Fibroblast of skin of back (primary cell): ENCODE measurements around the gene CGNL1. TPM values are rescaled to one million over a fixed set of nuclear protein-coding genes. Genes with fewer than 3 reads are reported as not detected.

Experiments
- DNase-seq: peaks from one replicate; pipeline ENCODE4 v3.0.0-alpha.2; 2013
- polyA plus RNA-seq, 2 experiments: library from polyadenylated mRNA; unstranded; fragments of 120-200 nt; gene quantifications; one replicate each; pipeline ENCODE4 v1.2.1, GENCODE V29; 2013; ENCODE audit not compliant: insufficient read length in 2 of 2

Gene CGNL1, protein sequence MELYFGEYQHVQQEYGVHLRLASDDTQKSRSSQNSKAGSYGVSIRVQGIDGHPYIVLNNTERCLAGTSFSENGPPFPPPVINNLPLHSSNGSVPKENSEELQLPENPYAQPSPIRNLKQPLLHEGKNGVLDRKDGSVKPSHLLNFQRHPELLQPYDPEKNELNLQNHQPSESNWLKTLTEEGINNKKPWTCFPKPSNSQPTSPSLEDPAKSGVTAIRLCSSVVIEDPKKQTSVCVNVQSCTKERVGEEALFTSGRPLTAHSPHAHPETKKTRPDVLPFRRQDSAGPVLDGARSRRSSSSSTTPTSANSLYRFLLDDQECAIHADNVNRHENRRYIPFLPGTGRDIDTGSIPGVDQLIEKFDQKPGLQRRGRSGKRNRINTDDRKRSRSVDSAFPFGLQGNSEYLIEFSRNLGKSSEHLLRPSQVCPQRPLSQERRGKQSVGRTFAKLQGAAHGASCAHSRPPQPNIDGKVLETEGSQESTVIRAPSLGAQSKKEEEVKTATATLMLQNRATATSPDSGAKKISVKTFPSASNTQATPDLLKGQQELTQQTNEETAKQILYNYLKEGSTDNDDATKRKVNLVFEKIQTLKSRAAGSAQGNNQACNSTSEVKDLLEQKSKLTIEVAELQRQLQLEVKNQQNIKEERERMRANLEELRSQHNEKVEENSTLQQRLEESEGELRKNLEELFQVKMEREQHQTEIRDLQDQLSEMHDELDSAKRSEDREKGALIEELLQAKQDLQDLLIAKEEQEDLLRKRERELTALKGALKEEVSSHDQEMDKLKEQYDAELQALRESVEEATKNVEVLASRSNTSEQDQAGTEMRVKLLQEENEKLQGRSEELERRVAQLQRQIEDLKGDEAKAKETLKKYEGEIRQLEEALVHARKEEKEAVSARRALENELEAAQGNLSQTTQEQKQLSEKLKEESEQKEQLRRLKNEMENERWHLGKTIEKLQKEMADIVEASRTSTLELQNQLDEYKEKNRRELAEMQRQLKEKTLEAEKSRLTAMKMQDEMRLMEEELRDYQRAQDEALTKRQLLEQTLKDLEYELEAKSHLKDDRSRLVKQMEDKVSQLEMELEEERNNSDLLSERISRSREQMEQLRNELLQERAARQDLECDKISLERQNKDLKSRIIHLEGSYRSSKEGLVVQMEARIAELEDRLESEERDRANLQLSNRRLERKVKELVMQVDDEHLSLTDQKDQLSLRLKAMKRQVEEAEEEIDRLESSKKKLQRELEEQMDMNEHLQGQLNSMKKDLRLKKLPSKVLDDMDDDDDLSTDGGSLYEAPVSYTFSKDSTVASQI
- 1.4 TPM for polyA plus RNA-seq (2013, experiment 1 of 2; ENCODE audit: insufficient read length)
- polyA plus RNA-seq (2013, experiment 2 of 2; ENCODE audit: insufficient read length): 1.3 TPM

DNA sequence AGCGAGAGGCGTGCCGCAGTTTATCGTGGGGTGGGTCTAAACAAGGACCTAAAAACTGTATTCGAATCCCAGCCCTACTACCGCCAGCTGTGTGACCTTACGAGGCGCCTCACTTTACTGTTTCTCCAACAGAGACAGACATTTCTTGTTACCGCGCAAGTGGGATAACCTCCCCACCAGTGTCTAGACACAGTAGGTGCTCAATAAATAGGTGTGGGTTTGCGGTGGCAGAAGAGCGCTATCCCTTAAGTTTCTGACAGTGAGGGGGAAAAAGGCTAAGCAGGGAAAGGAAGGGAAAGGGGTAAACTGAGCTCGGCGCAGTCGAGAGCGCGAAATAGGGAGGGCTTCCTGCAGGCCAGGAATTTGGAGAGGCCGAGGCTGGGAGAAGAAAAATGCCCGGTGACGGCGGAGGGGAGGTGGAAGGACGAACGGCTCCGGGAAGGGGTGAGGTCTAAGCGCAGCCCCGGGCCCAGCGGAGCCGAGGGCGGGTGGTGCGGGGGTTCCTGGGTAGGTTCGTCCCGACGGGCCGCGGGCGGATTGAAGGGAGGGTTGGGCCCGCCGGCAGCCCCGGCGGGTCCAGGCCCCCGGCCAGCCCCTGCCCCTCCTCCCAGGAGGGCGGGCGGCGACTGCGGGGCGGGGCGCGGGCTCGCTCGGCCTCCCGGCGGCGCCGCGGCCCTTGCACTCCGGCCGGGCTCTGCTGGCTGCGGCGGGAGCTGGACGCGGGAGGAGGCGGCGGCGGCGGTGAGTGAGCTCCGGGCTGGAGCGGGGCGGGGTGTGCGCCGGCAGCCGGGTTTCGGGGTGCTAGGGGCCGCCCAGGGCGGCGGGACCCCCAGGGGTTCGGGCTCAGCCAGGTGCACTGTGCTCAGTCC lies at the start of gene CGNL1:
Gene CGNL1, plus strand, starts transcription at position 679 of the 869 bp plus-strand sequence. CDS start 61,495 bp downstream, outside the sequence.
- peak; percentile 22 for DNase-seq

DNA sequence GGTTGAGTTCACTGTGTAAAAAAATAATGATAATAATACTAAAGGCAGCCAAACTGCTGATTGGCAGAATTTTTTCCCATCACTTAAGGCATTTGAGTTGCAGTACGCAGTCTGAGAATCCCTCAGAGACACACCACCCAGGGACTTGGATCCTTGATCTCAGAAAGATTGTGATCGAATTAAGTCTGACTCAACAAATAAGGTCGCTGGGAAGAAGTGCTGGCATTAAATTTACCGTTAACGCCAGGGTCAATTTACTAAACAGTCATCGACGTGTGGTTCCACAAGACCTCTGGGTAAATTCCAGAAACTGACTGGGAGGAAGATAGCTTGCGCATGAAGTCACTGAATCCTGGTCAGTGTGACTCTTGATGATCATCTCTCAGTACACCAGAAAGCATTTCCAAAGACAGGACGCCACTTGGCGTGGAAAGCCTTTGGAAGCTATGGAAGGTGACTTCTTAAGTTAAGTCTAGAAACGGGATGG lies 48.3 kb upstream of the CGNL1 start:
- peak; percentile 93 for DNase-seq

DNA sequence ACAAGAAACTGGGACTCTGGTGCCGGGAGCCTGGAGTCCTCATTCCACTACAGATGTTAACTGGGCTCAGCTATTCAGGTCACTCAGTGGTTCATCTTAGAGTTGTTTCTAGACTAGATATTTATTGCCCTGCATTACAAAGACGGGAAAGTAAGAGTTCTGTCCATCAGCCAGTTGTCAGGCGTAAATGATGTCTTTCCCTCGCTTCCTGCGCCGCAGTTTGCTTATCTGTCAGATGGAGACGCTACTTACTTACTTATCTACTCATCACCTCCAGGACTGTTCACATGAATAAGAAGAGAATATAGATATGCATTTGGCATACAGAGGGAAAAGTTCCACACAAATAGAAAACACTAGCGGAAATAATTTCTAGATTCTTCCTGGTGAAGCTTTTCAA lies 47.8 kb upstream of the CGNL1 start:
- no peak for DNase-seq

DNA sequence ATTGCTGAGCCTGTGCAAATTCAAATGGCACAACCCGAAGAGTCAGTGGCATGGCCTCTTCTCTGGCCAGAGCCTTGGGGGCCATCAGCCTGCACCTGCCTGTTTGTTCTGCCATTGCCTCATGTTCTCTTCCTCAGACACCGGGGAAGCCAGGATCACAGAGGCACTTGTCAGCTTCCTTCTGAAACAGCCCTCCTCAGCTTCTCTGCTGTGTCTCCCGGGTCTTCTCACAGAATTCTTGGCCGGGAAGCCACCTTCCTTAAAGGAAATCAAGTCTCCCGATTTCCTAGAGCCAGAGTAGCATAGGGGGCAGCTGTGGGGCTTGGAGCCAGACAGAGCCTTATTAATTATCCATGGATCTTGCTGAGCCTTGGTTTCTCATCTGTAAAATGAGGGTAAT lies 47.4 kb upstream of the CGNL1 start:
- no peak for DNase-seq

DNA sequence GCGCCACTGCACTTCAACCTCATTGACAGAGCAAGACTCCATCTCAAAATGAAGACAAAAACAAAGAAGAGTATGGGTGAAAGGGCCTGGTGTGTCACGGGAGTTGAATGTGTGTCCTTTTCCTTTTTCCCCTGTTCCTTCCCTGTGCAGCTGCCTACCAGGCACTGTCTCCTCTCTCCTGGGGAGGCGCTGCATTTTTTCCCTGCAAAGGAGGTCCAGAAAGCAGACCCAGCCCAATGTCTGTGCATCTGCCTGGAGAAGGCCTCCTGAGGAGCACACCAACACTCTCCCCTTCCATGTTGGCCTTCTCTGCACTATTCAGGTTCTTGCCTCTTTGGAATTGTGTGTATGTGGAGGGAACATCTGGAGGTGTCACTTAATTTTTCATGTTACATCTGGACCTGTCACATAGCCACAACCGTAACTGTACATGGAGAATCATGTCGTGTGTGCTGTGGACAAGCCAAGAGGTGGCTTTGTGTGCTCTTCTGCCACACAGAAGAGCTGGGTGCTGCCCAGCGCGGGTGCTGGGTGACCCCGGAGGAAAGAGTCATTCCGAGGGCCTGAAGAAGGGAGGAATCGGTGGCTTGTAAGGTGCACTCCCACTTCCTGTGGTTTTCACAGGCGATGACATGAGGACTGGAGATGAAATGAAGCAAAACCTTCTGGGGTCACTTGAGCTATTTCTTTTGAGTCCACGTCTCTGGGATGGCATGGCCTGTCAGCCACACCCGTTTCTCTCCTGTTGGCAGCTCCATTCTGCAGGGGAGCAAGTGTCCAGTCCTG lies 46.5 kb upstream of the CGNL1 start:
- no peak for DNase-seq

DNA sequence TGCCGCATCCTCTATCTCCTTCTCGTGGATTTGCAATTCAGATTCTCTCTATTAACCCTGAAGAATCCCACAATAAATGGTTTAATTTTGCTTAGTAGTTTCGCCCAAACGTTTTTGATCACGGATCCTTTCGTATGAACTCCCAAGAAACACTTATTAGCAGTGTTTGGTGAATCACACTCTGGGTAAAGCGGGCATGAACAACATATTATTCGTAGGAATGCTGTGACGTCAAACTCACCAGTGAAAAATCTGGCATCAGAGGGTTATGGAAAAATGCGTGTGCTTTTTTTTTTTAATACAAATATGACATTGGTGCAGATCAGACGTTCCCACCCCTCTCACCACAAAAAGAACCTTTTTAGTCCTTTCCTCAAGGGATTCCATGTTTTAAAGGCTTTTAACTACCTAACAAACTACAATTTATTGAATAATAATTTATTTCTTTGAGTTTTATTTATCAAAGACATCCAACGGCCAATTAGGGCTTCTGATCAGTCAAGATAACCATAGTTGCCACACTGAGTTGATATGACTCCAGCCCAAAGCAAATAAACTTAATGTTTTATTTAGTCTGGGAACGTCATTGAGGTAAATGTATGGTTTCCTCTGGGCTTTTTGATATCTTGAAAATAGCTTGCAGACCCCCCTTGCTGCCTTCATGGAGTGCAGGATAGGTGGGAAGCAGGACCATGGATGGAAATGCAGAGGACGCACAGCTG lies 45.5 kb upstream of the CGNL1 start:
- peak; percentile 79 for DNase-seq

DNA sequence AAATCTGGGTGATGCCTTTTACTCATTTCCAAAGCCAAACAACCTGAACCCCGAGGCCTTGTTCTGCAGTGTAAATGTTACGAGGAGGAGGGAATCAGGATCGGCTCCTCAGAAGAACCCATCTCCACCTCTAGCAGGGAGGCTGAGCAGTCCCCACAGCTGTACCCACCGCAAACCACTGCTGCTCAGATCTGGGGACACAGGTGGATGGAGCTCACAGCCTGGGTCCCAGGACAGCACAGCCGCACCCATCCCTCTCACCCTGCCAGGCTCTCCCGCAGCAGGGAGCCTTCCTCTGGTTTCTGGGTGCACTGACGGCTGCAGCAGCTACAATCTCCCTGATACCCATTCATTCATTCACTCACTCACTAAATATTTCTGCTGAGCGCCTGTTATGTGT lies 44.0 kb upstream of the CGNL1 start:
- no peak for DNase-seq

DNA sequence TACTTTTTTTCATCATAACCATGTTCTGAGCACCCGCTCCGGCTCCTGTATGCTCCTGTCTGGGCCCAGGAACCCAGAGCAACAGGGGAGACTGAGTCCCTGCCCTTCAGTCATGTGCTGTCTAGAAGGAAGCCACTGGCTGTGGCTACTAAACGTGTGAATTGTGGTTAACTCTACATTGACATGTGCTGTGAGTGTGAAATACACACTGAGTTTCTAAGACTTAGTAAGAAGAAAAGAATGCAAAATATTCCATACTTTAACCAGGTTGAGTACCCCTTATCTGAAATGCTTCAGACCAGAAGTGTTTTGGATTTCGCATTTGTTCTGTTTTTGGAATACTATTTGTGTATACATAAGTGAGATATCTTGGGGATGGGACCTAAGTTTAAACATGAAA lies 42.8 kb upstream of the CGNL1 start:
- peak; percentile 59 for DNase-seq

DNA sequence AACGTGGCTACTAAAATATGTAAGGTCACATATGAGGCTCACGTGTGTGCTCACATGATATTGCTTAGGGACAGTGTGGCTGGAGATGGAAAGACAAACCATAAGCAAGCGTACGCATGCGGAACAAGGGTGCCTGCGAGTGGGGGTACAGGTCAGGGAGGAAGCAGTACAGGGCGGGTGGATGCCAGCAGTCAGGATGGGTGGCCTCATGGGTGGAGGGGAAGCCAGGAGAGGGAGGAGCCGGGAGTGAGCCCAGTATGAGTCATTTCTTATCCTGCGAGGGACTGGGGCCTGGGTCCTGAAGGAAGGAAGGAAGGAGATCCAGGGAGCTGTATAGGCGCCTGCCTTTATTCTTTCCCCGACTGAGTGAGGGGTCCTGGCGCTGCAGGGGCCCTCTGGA lies 42.0 kb upstream of the CGNL1 start:
- DNase-seq: peak; percentile 61

DNA sequence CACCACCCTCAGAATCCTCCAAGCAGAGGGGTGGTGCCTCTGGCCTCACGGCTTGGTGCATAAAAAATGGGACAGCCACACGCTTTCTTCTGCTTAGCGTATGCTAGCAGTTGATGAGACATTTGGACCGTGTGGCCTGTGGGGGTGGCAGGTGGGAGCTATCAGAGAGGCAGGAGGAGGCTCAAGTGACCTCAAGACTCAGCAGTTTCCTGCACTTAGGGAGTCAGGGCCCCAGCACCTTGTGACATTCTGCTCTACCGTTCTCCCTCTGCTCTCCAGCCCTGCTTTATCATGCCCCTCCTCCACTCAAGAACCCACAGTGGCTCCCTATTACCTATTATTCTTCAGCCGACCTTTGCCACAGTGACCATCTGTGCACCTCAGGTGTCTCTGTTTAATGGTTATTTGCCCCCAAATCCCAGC lies 41.0 kb upstream of the CGNL1 start:
- DNase-seq: no peak

DNA sequence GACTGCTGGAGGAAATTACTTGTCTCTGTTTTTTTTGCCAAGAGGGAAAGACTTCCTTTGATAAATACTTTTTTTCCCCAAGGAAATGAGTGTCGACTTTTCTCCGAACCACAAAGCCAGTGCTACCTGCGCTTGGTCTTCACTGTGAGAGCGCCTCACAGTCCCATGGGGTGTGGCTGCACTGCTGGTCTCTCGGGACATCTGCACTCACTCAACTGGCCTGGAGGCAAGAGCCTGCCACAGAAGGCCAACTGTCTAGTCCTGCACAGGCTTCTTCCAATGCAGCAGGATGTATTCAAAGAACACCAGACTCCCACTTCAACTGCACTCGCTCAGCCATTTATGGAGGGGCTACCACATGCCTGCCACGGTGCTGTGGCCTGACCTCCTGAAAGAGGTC lies 40.6 kb upstream of the CGNL1 start:
- no peak for DNase-seq

DNA sequence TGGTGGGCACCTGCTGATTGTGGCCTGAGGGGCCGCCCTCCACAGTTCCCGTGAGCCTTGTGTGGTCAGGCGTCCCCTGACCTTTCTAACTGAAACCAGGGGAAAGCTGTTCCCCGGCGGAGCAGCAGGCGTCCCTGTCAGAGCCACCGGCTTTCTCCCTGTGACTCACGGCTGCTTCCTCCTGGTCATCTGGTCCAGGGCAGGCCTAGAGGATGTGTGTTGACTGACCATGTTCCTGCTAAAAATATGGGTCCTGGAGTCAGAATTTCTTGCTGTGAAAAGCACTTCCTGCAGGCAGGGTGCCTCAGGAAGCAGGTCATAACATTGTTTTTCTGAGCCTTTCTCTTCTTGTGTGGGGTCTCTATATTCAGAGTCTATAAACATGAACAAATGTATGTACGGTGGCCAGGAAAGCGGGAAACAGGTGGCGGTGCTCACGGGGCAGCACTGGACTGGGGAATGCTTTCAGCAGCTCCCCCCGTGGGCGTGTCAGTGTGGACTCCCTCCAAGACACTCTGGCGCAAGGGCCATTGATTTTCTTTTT lies 38.4 kb upstream of the CGNL1 start:
- DNase-seq: peak; percentile 37

DNA sequence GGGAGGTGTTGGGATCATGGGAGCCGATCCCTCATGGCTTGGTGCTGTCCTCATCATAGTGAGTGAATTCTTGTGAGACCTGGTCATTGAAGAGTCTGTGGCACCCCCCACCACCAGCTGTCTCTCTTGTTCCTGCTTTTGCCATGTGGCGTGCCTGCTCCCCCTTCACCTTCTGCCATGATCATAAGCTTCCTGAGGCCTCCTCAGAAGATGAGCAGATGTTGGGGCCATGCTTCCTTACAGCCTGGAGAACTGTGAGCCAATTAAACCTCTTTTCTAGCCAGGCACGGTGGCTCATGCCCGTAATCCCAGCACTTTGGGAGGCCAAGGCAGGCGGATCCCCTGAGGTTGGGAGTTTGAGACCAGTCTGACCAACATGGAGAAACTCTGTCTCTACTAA lies 37.0 kb upstream of the CGNL1 start:
- no peak for DNase-seq

DNA sequence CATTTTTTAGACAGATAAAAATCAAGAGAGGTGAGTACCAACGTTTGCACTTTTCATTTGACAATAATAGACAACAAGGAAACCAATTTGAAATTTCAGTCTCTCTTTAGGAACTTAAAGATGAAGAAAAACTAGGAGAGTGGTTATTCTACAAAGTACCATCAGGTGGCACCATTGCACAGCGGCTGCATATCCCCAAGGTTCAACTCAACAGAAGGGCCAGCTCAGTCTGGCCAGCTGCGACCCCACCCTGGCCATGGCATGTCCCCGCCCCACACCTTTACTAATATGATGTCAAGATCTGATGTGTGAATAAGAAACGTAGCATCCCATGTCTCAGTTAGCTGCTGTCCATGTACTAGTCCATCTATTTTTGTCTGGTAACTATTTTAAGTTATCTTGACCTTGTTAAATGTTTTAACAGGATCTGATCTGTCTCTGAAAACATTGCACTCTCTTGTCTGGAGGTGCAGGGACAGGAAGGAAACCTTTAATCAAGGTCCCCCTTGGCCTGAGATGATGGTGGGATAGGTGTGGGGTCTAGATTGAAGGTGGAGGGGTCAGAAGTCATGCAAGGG lies 35.5 kb upstream of the CGNL1 start:
- peak; percentile 54 for DNase-seq

DNA sequence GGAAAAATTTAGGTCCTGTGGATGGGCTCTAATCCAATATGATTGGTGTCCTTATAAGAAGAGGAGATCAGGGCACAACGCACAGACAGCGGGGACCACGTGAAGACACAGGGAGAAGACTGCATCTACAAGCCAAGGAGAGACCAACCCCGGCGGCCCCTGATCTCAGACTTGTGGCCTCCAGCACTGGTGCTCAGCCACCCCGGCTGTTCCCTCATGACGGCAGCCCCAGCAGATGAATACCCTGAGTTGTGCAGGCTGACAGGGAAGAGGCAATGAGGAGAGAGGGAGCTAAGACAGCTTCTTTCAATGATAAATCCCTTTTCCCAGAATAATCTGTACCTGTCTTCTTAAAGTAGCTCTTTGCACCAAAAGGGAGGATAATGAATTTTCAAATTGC lies 33.3 kb upstream of the CGNL1 start:
- no peak for DNase-seq

DNA sequence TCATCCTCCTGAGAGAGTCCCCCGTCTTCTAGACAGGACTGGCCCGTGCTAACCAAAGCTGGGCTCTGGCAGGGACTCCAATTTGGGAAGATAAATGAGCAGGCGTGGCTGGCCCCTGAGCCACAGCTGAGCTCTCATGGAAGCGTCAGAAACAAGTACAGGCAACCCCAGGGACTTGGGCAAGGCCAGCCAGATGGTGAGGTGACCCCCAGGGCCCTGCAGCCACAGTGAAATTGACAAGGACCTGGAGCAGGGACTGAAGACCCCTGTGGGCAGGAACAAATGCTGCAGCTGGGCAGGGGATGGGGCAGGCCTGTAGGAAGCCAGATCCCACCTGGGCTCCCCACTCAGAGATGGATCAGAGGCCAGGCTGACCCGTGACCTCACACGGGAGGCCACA lies 32.8 kb upstream of the CGNL1 start:
- DNase-seq: no peak

DNA sequence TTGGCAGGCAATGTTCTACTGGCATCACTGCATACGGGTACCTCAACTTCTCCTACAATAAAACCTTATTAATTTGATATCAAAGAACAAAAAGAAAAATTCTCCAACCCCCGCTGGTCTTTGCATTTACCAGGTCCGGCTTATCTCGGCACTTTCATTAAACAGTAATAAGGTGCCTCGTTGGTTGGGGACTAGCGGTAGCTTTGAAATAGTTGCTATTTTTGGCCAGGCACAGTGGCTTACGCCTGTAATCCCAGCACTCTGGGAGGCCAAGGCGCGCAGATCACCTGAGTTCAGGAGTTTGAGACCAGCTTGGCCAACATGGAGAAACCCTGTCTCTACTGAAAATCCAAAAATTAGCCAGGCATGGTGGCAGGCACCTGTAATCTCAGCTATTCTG lies 32.0 kb upstream of the CGNL1 start:
- no peak for DNase-seq

DNA sequence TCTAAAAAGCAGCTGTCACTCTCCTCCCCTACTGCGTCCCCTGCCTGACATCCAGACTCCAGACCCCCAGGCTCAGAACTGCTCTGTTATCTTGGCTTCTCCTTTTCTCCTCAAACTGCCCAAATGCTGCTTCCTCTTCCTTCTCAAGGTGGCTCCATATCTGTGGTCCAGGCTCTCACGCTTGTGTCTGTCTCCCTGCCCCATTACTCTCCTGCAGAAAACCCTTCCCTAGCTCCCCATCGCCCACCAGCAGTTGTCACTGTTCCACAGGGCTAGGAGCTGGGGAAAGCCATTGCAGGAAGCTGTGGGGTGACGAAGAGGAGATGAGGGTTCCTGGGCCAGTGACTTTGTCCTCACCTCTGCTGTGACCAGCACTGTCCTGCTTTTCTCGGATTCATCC lies 30.7 kb upstream of the CGNL1 start:
- DNase-seq: peak; percentile 30

DNA sequence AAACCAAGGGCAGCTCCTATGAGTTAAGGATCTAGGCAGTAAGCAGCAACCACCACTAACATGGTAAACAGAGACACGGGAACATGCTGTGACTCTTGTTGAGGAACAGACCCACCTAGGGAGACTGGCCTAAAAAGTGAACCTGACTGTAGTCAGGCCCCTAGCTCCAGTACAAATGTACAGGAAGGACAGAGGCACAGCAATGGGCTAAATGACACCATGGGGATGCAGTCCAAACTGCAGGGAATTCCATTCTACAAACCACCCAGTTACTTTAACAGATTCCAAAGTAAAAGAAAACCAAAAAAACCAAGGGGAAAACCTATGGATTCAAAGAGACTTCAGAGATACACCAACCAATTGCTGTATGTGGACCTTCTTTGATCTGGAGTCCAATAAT lies 28.2 kb upstream of the CGNL1 start:
- DNase-seq: no peak
